Nephron (organoid): ENCODE data around the gene OR9A2.

ENCODE experiments used
- H3K27ac Mint-ChIP-seq, 3 experiments: 2 replicates each; pipeline ENCODE4 v1.8.0; 2020; ENCODE audit warnings: mixed read lengths in 3 of 3, mild to moderate bottlenecking in 2 of 3, moderate library complexity in 1 of 3
- H3K27me3 Mint-ChIP-seq: 2 replicates; pipeline ENCODE4 v1.8.0; 2021; ENCODE audit warnings: low read depth, mild to moderate bottlenecking, moderate library complexity, mixed read lengths
- H3K36me3 Mint-ChIP-seq: 2 replicates; pipeline ENCODE4 v1.8.0; 2020; ENCODE audit warnings: low read depth, mixed read lengths
- H3K4me1 Mint-ChIP-seq: 2 replicates; pipeline ENCODE4 v1.8.0; 2020; ENCODE audit warnings: mixed read lengths
- H3K4me3 Mint-ChIP-seq, 3 experiments: 2 replicates each; pipeline ENCODE4 v1.8.0; 2020; ENCODE audit warnings: mild to moderate bottlenecking in 3 of 3, mixed read lengths in 3 of 3, moderate library complexity in 2 of 3
- H3K9me3 Mint-ChIP-seq: 2 replicates; pipeline ENCODE4 v1.8.0; 2020; ENCODE audit warnings: mixed read lengths
- TF ChIP-seq, protein P1 (sequence below), 3 experiments: fragments of 200-600 bp; sonication (generic); IDR thresholded peaks; one replicate each; pipeline ENCODE4 v1.5.0; 2021; ENCODE audit warnings: antibody characterized with exemption in 3 of 3; ENCODE audit not compliant: unreplicated experiment in 3 of 3

The OR9A2 gene

DNA sequence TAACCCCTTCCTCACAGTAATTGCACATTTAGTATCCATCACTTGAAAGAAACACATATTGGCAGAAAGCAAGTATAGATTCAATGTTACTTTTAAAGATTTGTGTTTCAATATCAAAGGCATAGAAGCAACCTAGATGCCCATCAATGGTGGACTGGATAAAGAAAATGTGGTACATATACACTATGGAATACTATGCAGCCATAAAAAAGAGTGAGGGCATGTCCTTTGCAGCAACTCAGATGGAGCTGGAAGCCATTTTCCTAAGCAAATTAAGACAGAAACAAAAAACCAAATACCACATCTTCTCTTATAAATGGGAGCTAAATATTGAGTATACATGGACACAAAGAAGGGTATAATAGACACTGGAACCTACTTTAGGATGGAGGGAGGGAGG is 28.8 kb upstream of the OR9A2 start:
- Mint-ChIP-seq H3K27ac (no peak overlapping the region), H3K4me3 (no peak overlapping the region), H3K36me3 (no peaks in the 10 kb centered on the region), H3K27me3 (peaks cover 7% of the 10 kb centered on the region), H3K9me3 (no peaks in the 10 kb centered on the region), H3K4me1 (peaks cover 12% of the 10 kb centered on the region)
- TF ChIP-seq, protein P1, sequence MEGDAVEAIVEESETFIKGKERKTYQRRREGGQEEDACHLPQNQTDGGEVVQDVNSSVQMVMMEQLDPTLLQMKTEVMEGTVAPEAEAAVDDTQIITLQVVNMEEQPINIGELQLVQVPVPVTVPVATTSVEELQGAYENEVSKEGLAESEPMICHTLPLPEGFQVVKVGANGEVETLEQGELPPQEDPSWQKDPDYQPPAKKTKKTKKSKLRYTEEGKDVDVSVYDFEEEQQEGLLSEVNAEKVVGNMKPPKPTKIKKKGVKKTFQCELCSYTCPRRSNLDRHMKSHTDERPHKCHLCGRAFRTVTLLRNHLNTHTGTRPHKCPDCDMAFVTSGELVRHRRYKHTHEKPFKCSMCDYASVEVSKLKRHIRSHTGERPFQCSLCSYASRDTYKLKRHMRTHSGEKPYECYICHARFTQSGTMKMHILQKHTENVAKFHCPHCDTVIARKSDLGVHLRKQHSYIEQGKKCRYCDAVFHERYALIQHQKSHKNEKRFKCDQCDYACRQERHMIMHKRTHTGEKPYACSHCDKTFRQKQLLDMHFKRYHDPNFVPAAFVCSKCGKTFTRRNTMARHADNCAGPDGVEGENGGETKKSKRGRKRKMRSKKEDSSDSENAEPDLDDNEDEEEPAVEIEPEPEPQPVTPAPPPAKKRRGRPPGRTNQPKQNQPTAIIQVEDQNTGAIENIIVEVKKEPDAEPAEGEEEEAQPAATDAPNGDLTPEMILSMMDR (IDR thresholded peaks at IDR 0.05; ENCODE audit: unreplicated experiment in 3 of 3) = no peak

GRCh38 chr7:143054621-143055020 is 27.7 kb upstream of the OR9A2 start:
- TF ChIP-seq, protein P1 (IDR thresholded peaks at IDR 0.05; ENCODE audit: unreplicated experiment in 3 of 3) = no peak
- peaks cover 19% of the 10 kb centered on the region for H3K4me1 Mint-ChIP-seq
- no peak overlapping the region for H3K27ac Mint-ChIP-seq
- H3K4me3 Mint-ChIP-seq = no peak overlapping the region
- H3K27me3 Mint-ChIP-seq = peaks cover 7% of the 10 kb centered on the region
- H3K36me3 Mint-ChIP-seq = no peaks in the 10 kb centered on the region
- no peaks in the 10 kb centered on the region for H3K9me3 Mint-ChIP-seq

- TF ChIP-seq, protein P1 (IDR thresholded peaks at IDR 0.05; ENCODE audit: unreplicated experiment in 3 of 3) = no peak
- Mint-ChIP-seq H3K4me1 (peaks cover 23% of the 10 kb centered on the region), H3K27ac (peak within 1 kb of the TSS in 1 of 3 experiments; percentile 5), H3K9me3 (no peaks in the 10 kb centered on the region), H3K4me3 (no peak within 1 kb of the TSS), H3K27me3 (peaks cover 7% of the 10 kb centered on the region), H3K36me3 (no peaks in the 10 kb centered on the region)
These were observed 25.1 kb upstream of the OR9A2 start, which contains the start of gene OR6V1 for GRCh38 chr7:143052041-143052440. OR6V1 (plus strand) TSS chr7:143052341; CDS start chr7:143052341, 0 bp downstream.

DNA sequence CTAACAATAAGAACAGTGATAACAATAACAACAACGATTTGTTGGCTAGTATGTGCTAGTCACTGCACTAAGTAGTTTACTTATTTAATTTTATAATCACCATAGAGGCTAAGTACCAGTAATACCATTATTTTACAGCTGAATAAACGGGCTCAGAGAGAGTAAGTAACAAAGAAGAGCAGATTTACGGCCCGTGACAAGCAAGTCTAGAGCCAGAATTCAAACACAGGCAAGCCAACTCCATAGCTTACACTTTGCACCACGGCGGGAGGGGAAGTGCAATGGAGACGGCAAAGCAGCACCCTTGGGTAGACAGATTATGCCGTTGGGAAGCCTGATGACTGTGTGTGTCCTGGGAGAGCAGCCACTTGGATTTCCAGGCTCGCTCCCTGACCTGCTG is 24.0 kb upstream of the OR9A2 start:
- Mint-ChIP-seq H3K9me3 (no peaks in the 10 kb centered on the region), H3K4me3 (no peak overlapping the region), H3K27ac (peak overlapping the region in 2 of 3 experiments; percentile 3 to 18), H3K4me1 (peaks cover 29% of the 10 kb centered on the region), H3K36me3 (no peaks in the 10 kb centered on the region), H3K27me3 (peaks cover 7% of the 10 kb centered on the region)
- TF ChIP-seq, protein P1 (IDR thresholded peaks at IDR 0.05; ENCODE audit: unreplicated experiment in 3 of 3) = no peak

DNA sequence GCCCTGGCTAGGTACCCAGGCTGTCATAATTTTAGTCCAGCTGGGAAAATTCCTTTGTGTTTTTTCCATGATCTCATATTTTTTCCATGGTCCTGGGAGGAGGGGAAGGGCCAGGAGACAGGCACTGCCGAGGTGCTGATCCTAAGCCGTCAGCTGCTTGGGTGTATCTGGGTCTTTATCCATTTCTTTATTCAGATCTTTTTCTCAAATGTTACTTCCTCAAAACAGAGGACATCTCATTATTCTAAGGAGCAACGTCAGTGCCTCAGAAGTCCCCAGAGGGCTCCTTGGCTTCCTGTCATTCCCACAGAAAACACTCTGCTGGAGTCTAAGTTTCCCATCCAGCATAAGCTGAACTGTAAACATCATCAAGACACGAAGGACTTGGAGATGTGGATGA is 22.4 kb upstream of the OR9A2 start:
- TF ChIP-seq, protein P1 (IDR thresholded peaks at IDR 0.05; ENCODE audit: unreplicated experiment in 3 of 3) = no peak
- Mint-ChIP-seq H3K27me3 (peaks cover 7% of the 10 kb centered on the region), H3K9me3 (no peaks in the 10 kb centered on the region), H3K4me1 (peaks cover 37% of the 10 kb centered on the region), H3K27ac (no peak overlapping the region), H3K36me3 (no peaks in the 10 kb centered on the region), H3K4me3 (no peak overlapping the region)

- TF ChIP-seq, protein P1 (IDR thresholded peaks at IDR 0.05; ENCODE audit: unreplicated experiment in 3 of 3) = no peak
- H3K27ac Mint-ChIP-seq = no peak overlapping the region
- H3K9me3 Mint-ChIP-seq = no peaks in the 10 kb centered on the region
- H3K4me1 Mint-ChIP-seq = peaks cover 37% of the 10 kb centered on the region
- H3K36me3 Mint-ChIP-seq = no peaks in the 10 kb centered on the region
- peaks cover 5% of the 10 kb centered on the region for H3K27me3 Mint-ChIP-seq
- H3K4me3 Mint-ChIP-seq = no peak overlapping the region
These were observed 21.9 kb upstream of the OR9A2 start for GRCh38 chr7:143048827-143049226.
